SH-SY5Y (cell line): ENCODE results near the gene CELF5.

Experiments used
- GATA2 ChIP-seq: IDR thresholded peaks from 2 replicates; pipeline ENCODE4 v1.6.1; 2011; ENCODE audit warnings: mild to moderate bottlenecking, low read depth, low read length
- GATA3 ChIP-seq: IDR thresholded peaks from 2 replicates; pipeline ENCODE4 v1.6.1; 2011; ENCODE audit warnings: low read depth, mild to moderate bottlenecking, low read length, moderate library complexity

DNA sequence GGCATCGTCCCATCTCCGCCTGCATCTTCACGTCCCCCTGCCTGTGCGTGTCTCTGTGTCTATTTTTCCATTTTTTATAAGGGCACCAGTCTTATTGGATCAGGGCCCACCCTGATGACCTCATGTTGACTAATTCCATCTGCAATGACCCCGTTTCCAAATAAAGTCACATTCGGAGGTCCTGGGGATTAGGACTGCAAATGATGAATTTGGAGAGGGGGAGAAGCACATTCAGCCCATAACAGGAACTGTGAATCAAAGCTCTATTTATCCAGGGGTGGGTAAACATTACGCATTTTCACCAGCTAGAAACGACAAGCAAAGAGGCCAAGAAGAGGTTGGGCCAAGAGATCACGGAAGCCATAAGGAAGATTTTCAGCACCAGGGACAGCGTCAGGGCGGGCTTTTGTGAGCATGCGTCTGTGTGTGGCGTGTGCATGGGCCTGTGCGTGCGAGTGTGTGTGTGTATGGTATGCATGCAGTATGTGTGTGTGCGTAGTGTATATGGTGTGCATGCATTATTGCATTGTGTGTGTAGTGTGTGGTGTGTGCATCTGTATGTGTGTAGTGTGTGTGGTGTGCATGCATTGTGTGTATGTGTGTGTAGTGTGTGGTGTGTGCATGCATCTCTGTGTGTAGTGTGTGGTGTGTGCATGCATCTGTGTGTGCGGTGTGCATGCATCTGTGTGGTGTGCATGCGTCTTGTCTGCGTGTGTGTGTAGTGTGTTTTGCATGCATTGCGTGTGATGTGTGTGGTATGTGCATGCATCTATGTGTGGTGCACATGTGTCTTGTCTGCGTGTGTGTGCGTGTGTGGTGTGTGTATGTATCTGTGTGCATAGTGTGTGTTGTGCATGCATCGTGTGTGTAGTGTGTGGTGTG lies 19.6 kb downstream of the CELF5 start:
- TF ChIP-seq GATA2 (no peak), GATA3 (no peak)
